OCI-LY1 (cell line): ENCODE data around the gene MRTFA.
A peak's percentile ranks its signal among the peaks of the same experiment; 100 is the strongest.

Experiments
- H2AFZ ChIP-seq: fragments of 200-600 bp; sonication (generic), shearing (Covaris generic); 2 replicates; pipeline ENCODE4 v1.6.0; 2014; ENCODE audit warnings: antibody characterized with exemption, mild to moderate bottlenecking, low read length
- H3F3A ChIP-seq: fragments of 200-600 bp; sonication (generic), shearing (Covaris generic); 2 replicates; pipeline ENCODE4 v1.6.0; 2014; ENCODE audit warnings: mild to moderate bottlenecking, antibody characterized with exemption, low read length, moderate library complexity; ENCODE audit not compliant: insufficient read depth
- H3K27ac ChIP-seq: fragments of 200-600 bp; sonication (generic); 2 replicates; pipeline ENCODE4 v1.5.1; 2014; ENCODE audit warnings: low read length, mixed run types, mild to moderate bottlenecking, low read depth; ENCODE audit not compliant: poor library complexity, severe bottlenecking
- H3K27me3 ChIP-seq: fragments of 200-600 bp; sonication (generic); 2 replicates; pipeline ENCODE4 v1.6.0; 2014; ENCODE audit warnings: antibody characterized with exemption, mild to moderate bottlenecking, low read length, moderate library complexity; ENCODE audit not compliant: insufficient read depth
- H3K36me3 ChIP-seq: fragments of 200-600 bp; sonication (generic); 2 replicates; pipeline ENCODE4 v1.6.1; 2014; ENCODE audit warnings: mild to moderate bottlenecking, antibody characterized with exemption, low read length, moderate library complexity, mixed read lengths; ENCODE audit not compliant: insufficient read depth
- H3K4me1 ChIP-seq: fragments of 200-600 bp; sonication (generic); 2 replicates; pipeline ENCODE4 v1.5.1; 2014; ENCODE audit warnings: mild to moderate bottlenecking, low read length, moderate library complexity; ENCODE audit not compliant: insufficient read depth, severe bottlenecking
- H3K4me2 ChIP-seq: fragments of 200-600 bp; sonication (generic), shearing (Covaris generic); 2 replicates; pipeline ENCODE4 v1.6.1; 2014; ENCODE audit warnings: low read length
- H3K4me3 ChIP-seq: fragments of 200-600 bp; sonication (generic); 2 replicates; pipeline ENCODE4 v1.5.1; 2014; ENCODE audit warnings: low read length, low read depth, mild to moderate bottlenecking, mixed read lengths; ENCODE audit not compliant: poor library complexity, severe bottlenecking
- H3K79me2 ChIP-seq: fragments of 200-600 bp; shearing (Covaris generic); 2 replicates; pipeline ENCODE4 v1.6.1; 2016; ENCODE audit warnings: mixed run types, low read length, mixed read lengths; ENCODE audit not compliant: insufficient read depth
- H3K9ac ChIP-seq: fragments of 200-600 bp; sonication (generic), shearing (Covaris generic); 2 replicates; pipeline ENCODE4 v1.6.1; 2014; ENCODE audit warnings: mild to moderate bottlenecking, low read length, mixed read lengths
- H3K9me2 ChIP-seq: fragments of 200-600 bp; sonication (generic), shearing (Covaris generic); 2 replicates; pipeline ENCODE4 v1.6.1; 2014; ENCODE audit warnings: low read depth, mild to moderate bottlenecking, low read length, mixed read lengths
- H3K9me3 ChIP-seq: fragments of 200-600 bp; shearing (Covaris generic); 2 replicates; pipeline ENCODE4 v1.6.1; 2014; ENCODE audit warnings: low read length, mixed read lengths
- H4K20me1 ChIP-seq: fragments of 200-600 bp; sonication (generic), shearing (Covaris generic); 2 replicates; pipeline ENCODE4 v1.6.0; 2016; ENCODE audit warnings: mild to moderate bottlenecking, low read length; ENCODE audit not compliant: insufficient read depth
- EZH2 ChIP-seq: fragments of 200-600 bp; sonication (generic), shearing (Covaris generic); IDR thresholded peaks from 2 replicates; pipeline ENCODE4 v1.8.0; 2017; ENCODE audit warnings: borderline replicate concordance, mixed run types, mild to moderate bottlenecking, antibody characterized with exemption, low read length, moderate library complexity, mixed read lengths
- TF ChIP-seq, protein P1 (sequence below): fragments of 200-600 bp; sonication (generic), shearing (Covaris generic); IDR thresholded peaks from 2 replicates; pipeline ENCODE4 v1.5.1; 2017; ENCODE audit warnings: mild to moderate bottlenecking, antibody characterized with exemption, low read length, moderate library complexity, mixed read lengths

Gene MRTFA

DNA sequence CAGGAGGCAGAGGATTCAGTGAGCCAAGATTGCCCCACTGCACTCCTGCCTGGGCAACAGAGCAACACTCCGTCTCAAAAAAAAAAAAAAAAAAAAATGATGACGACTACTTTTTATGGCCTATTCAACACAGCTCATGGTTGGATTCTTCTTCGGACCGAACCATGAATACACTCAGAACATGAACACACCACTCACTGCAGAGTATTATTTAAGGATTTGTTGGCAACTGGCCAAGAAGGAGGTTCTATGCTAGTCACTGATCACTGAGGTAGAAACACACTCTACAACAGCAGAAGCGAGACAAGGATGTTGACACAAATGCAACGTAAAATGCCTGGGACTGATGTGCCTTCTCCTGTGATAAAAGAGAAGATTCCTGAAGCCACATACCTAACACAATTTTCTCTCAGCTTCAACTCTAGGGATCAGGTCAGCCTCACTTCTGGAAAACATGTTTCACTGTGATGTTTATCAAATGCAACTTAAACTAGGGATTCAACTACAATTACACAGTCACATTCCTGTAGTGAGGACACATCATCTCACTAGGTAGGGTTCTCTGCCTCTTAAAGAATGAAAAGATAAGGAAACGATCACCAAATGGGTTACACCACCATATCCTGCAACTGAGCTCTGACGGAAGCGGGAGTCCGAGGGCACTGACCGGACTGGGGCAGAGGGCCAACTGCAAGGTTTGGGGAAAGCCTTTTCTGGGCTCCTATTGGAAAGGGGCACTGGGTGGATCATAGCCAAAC is 183.6 kb downstream of the MRTFA start:
- no peak for TF ChIP-seq EZH2
- TF ChIP-seq, protein P1, sequence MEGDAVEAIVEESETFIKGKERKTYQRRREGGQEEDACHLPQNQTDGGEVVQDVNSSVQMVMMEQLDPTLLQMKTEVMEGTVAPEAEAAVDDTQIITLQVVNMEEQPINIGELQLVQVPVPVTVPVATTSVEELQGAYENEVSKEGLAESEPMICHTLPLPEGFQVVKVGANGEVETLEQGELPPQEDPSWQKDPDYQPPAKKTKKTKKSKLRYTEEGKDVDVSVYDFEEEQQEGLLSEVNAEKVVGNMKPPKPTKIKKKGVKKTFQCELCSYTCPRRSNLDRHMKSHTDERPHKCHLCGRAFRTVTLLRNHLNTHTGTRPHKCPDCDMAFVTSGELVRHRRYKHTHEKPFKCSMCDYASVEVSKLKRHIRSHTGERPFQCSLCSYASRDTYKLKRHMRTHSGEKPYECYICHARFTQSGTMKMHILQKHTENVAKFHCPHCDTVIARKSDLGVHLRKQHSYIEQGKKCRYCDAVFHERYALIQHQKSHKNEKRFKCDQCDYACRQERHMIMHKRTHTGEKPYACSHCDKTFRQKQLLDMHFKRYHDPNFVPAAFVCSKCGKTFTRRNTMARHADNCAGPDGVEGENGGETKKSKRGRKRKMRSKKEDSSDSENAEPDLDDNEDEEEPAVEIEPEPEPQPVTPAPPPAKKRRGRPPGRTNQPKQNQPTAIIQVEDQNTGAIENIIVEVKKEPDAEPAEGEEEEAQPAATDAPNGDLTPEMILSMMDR = no peak
- peaks cover 1% of the 10 kb centered on the region; the same call in 1 of the 2 replicates for H3K36me3 ChIP-seq
- peak overlapping the region; percentile 58; the same call in 1 of the 2 replicates for H3K9ac ChIP-seq
- peak overlapping the region; percentile 76 for H3K27ac ChIP-seq
- peak overlapping the region; percentile 43 for H3K4me3 ChIP-seq
- H2AFZ ChIP-seq = no peak overlapping the region
- peaks cover 84% of the 10 kb centered on the region for H3K79me2 ChIP-seq
- H3K4me1 ChIP-seq = peaks cover 78% of the 10 kb centered on the region
- H3K9me2 ChIP-seq = no peaks in the 10 kb centered on the region
- H3K27me3 ChIP-seq = no peaks in the 10 kb centered on the region
- H3F3A ChIP-seq = no peaks in the 10 kb centered on the region
- H3K4me2 ChIP-seq = peak overlapping the region; percentile 81
- H4K20me1 ChIP-seq = no peaks in the 10 kb centered on the region
- no peaks in the 10 kb centered on the region for H3K9me3 ChIP-seq

DNA sequence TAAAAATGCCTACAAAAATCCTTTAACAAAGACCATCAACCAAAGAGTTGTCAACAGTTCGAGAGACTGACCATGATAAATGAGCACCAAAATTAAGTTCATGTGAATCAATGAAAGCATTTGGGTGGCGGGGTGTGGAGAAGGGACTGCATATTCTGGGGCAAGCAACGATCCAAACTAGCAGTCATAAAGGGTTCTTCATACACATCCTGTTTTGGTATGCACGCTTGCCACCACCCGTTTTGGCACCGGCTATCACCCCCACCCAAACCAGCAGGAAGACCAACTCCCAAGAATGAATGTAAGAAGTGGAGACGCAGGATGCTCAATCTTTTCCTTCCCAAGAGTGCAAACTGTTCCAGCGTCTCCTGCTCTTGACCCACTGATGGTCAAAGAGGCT is 185.3 kb downstream of the MRTFA start:
- Histone ChIP-seq H4K20me1 (no peaks in the 10 kb centered on the region), H3K4me2 (peak overlapping the region; percentile 57), H3K79me2 (peaks cover 85% of the 10 kb centered on the region), H2AFZ (no peak overlapping the region), H3K27ac (peak overlapping the region; percentile 42), H3K9ac (no peak overlapping the region; the same call in 1 of the 2 replicates), H3K4me1 (peaks cover 61% of the 10 kb centered on the region), H3F3A (no peaks in the 10 kb centered on the region), H3K4me3 (peak overlapping the region; percentile 12), H3K9me2 (no peaks in the 10 kb centered on the region), H3K9me3 (no peaks in the 10 kb centered on the region), H3K36me3 (peaks cover 12% of the 10 kb centered on the region), H3K27me3 (no peaks in the 10 kb centered on the region)
- no peak for TF ChIP-seq EZH2
- TF ChIP-seq, protein P1 = no peak

DNA sequence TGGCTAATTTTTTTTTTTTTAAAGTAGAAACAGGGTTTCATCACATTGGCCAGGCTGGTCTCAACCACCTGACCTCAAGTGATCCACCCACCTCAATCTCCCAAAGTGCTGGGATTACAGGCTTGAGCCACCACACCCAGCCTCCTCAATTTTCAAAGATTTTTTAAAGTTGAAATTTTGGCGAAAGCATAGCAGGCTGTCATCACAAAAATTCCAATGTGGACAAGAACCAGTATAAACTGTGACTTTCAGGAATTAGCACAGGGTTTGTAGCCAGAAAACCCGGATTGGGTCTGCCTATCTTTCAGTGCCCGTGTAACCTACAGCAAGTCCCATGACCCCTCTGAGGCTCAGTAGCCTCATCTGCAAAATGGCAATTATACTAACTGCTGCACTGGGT is 185.9 kb downstream of the MRTFA start:
- Histone ChIP-seq H3K79me2 (peaks cover 86% of the 10 kb centered on the region), H3F3A (no peaks in the 10 kb centered on the region), H3K9me3 (no peaks in the 10 kb centered on the region), H3K27me3 (no peaks in the 10 kb centered on the region), H3K9me2 (no peaks in the 10 kb centered on the region), H3K27ac (no peak overlapping the region), H3K36me3 (peaks cover 18% of the 10 kb centered on the region), H3K9ac (no peak overlapping the region), H4K20me1 (no peaks in the 10 kb centered on the region), H3K4me3 (no peak overlapping the region), H3K4me1 (peaks cover 55% of the 10 kb centered on the region), H3K4me2 (no peak overlapping the region), H2AFZ (no peak overlapping the region)
- TF ChIP-seq, protein P1 = no peak
- TF ChIP-seq EZH2 = no peak
